Upper lobe of right lung (tissue), 1 donor: Measurements from ENCODE around the gene NOX4. TPM values are rescaled to one million over a fixed set of nuclear protein-coding genes. Genes with fewer than 3 reads are reported as not detected.

Experiments used
- ATAC-seq: fragments of 200-7000 bp; cut with Tn5 transposase; one replicate; pipeline ENCODE4 v1.9.1; 2020; ENCODE audit warnings: mild to moderate bottlenecking, moderate library complexity
- DNase-seq: peaks from one replicate; pipeline ENCODE4 v3.0.0-alpha.2; 2020
- H3K27ac ChIP-seq: fragments of 200-600 bp; one replicate; pipeline ENCODE4 v1.8.0; 2022
- H3K27me3 ChIP-seq: fragments of 200-600 bp; one replicate; pipeline ENCODE4 v1.8.0; 2022; ENCODE audit warnings: mild to moderate bottlenecking
- H3K36me3 ChIP-seq: fragments of 200-600 bp; one replicate; pipeline ENCODE4 v1.8.0; 2022
- H3K4me1 ChIP-seq: fragments of 200-600 bp; one replicate; pipeline ENCODE4 v1.8.0; 2022
- H3K4me3 ChIP-seq: fragments of 200-600 bp; one replicate; pipeline ENCODE4 v1.8.0; 2022; ENCODE audit warnings: mild to moderate bottlenecking
- H3K9me3 ChIP-seq: fragments of 200-600 bp; one replicate; pipeline ENCODE4 v1.8.0; 2022
- CTCF ChIP-seq: fragments of 200-600 bp; IDR thresholded peaks from one replicate; pipeline ENCODE4 v1.8.0; 2022; ENCODE audit warnings: antibody characterized with exemption
- intact Hi-C: fragments of 100-400 bp; cut with DNase I; formaldehyde crosslinking; loops from one replicate; pipeline ENCODE4 v1.11.0; 2022
- total RNA-seq: library from RNA; stranded (reverse); fragmentation: NEBNext Ultra II Directional; extraction: Animal tissue kit (Norgen Biotek cat#: 25700); gene quantifications from one replicate; pipeline ENCODE4 v1.2.1, GENCODE V29; 2021
- donor health status: DM: no; HTN: yes; CAD: no; lungs with severe emphysema.

NOX4 gene
- total RNA-seq, 1 donor from 2014 or later, result 2.7 TPM

GRCh38 chr11:89458716-89459115 lies 32.5 kb downstream of the NOX4 start:
- ATAC-seq (no peak), DNase-seq (no peak)
- intact Hi-C loops, result no loop called here
- Histone ChIP-seq H3K4me1 (no peaks in the 10 kb centered on the region), H3K27me3 (no peaks in the 10 kb centered on the region), H3K4me3 (no peak overlapping the region), H3K9me3 (no peaks in the 10 kb centered on the region), H3K27ac (no peak overlapping the region), H3K36me3 (no peaks in the 10 kb centered on the region)
- no peak for TF ChIP-seq CTCF

GRCh38 chr11:89457190-89457589 lies 34.0 kb downstream of the NOX4 start:
- intact Hi-C loops, result no loop called here
- H3K9me3 ChIP-seq, result no peaks in the 10 kb centered on the region
- H3K4me3 ChIP-seq, result no peak overlapping the region
- no peak overlapping the region for H3K27ac ChIP-seq
- TF ChIP-seq CTCF, result no peak
- no peaks in the 10 kb centered on the region for H3K4me1 ChIP-seq
- peak; percentile 10 for ATAC-seq
- no peak for DNase-seq
- no peaks in the 10 kb centered on the region for H3K27me3 ChIP-seq
- no peaks in the 10 kb centered on the region for H3K36me3 ChIP-seq

- Histone ChIP-seq H3K27ac (no peak overlapping the region), H3K4me1 (no peaks in the 10 kb centered on the region), H3K27me3 (no peaks in the 10 kb centered on the region), H3K9me3 (no peaks in the 10 kb centered on the region), H3K4me3 (no peak overlapping the region), H3K36me3 (no peaks in the 10 kb centered on the region)
- DNase-seq, result no peak
- no peak for TF ChIP-seq CTCF
- intact Hi-C loops, result no loop called here
- ATAC-seq, result no peak
Measured at GRCh38 chr11:89456681-89457080, 34.5 kb downstream of the NOX4 start.

- TF ChIP-seq CTCF, result no peak
- no peak overlapping the region for H3K4me3 ChIP-seq
- intact Hi-C loops, result no loop called here
- DNase-seq (no peak), ATAC-seq (no peak)
- no peaks in the 10 kb centered on the region for H3K27me3 ChIP-seq
- H3K27ac ChIP-seq, result no peak overlapping the region
- H3K4me1 ChIP-seq, result no peaks in the 10 kb centered on the region
- H3K36me3 ChIP-seq, result no peaks in the 10 kb centered on the region
- H3K9me3 ChIP-seq, result no peaks in the 10 kb centered on the region
Measured at GRCh38 chr11:89452780-89453179, 38.4 kb downstream of the NOX4 start.

GRCh38 chr11:89447845-89448244 lies 43.3 kb downstream of the NOX4 start:
- DNase-seq (no peak), ATAC-seq (no peak)
- no peak overlapping the region for H3K4me3 ChIP-seq
- H3K27me3 ChIP-seq, result no peaks in the 10 kb centered on the region
- no peaks in the 10 kb centered on the region for H3K9me3 ChIP-seq
- H3K4me1 ChIP-seq, result no peaks in the 10 kb centered on the region
- intact Hi-C loops, result no loop called here
- TF ChIP-seq CTCF, result no peak
- H3K36me3 ChIP-seq, result no peaks in the 10 kb centered on the region
- H3K27ac ChIP-seq, result no peak overlapping the region
